D721Med (cell line): ENCODE results near the gene PEX19.

Source experiments
- DNase-seq: peaks from one replicate; pipeline ENCODE4 v3.0.0; 2011; ENCODE audit warnings: low spot score; ENCODE audit not compliant: insufficient read length
- FAIRE-seq: peaks from 2 replicates; lab custom pipeline; 2011; peaks lifted over from hg19 to GRCh38; lab: Jason Lieb, UNC
- TF ChIP-seq, protein P1 (sequence below): IDR thresholded peaks from 2 replicates; pipeline ENCODE4 v1.5.1; 2012; ENCODE audit warnings: mild to moderate bottlenecking, control low read depth; ENCODE audit not compliant: insufficient read depth; ENCODE audit errors: missing control alignments

The PEX19 gene

DNA sequence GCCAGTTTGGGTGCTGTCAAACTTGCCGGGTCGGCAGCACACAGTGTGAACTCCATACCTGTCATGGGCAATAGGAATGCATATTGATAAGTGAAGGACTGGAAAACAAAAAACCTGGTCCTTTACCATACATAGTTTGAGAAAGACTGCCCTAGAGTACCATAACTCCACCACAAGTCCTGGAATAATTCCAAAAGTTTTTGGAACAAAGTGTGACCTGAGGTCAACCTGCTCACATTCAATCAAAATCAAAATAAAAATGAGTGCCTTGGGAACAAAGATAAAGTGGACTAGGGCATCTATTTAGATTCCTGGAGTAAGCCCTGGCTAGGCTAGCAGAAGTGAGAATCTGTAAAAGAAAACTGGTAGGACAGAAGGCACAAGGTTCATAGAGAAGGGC lies 7.6 kb downstream of the PEX19 start:
- FAIRE-seq: no peak
- TF ChIP-seq, protein P1, sequence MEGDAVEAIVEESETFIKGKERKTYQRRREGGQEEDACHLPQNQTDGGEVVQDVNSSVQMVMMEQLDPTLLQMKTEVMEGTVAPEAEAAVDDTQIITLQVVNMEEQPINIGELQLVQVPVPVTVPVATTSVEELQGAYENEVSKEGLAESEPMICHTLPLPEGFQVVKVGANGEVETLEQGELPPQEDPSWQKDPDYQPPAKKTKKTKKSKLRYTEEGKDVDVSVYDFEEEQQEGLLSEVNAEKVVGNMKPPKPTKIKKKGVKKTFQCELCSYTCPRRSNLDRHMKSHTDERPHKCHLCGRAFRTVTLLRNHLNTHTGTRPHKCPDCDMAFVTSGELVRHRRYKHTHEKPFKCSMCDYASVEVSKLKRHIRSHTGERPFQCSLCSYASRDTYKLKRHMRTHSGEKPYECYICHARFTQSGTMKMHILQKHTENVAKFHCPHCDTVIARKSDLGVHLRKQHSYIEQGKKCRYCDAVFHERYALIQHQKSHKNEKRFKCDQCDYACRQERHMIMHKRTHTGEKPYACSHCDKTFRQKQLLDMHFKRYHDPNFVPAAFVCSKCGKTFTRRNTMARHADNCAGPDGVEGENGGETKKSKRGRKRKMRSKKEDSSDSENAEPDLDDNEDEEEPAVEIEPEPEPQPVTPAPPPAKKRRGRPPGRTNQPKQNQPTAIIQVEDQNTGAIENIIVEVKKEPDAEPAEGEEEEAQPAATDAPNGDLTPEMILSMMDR: no peak
- no peak for DNase-seq

DNA sequence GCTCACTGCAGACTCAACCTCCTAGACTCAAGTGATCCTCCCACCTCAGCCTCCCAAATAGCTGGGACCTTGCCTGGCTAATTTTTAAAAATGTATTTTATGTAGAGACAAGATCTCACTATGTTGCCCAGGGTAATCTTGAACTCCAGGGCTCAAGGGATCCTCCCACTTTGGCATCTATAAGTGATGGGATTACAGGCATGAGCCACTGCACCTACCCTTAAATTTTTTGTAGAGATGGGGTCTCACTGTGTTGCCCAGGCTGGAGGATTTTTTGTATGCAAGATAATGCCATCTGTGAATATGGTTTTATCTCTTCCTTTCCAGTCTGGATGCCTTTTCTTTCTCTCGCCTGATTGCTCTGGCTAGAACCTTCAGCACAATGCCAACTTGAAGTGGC lies 13.9 kb downstream of the PEX19 start:
- DNase-seq (no peak), FAIRE-seq (no peak)
- TF ChIP-seq, protein P1: no peak

DNA sequence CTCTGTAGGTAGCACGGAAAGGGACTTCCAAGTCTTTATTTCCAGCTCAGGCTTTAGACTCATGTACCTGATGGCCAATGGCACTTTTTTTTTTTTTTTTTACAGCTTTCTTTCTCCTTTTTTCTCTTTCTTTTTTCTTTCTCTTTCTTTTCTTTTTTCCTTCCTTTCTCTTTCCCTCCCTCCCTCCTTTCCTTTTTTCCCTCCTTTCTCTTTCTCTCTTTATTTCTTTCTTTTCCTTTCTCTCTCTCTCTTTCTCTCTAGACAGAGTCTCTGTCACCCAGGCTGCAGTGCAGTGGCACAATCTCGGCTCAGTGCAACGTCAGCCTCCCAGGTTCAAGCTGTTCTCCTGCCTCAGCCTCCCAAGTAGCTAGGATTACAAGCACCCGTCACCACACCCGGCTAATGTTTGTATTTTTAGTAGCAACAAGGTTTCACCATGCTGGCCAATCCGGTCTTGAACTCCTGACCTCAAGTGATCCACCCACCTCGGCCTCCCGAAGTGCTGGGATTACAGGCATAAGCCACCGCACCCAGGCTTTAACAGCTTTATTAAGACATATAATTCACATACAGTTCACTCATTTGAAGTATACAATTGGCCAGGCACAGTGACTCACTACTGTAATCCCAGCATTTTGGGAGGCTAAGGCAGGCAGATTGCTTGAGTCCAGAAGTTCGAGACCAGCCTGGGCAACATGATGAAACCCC lies 17.5 kb downstream of the PEX19 start:
- no peak for DNase-seq
- no peak for FAIRE-seq
- TF ChIP-seq, protein P1: no peak

DNA sequence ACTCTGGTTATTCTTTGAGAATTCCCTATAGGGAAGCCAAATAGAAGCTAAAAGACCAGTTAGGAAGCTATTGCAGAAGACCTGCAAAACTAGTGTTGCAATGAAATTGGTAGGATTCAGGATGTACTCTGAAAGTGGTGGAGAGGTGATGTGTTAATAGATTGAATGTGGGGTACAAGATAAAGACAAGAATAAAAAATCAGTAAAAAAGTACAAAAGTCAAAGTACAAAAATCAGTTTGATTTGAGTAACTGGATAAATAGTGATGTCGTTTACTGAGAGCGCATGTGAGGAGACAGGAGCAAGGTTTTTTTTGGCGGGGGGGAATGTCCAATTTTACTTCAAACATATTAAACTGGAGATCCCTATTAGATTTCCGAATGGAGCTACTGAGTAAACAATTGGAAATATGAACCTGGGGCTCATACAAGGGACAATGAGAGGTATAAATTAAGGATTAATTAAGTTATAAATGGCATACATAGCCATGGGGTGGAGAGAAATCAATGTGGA lies 20.1 kb downstream of the PEX19 start:
- TF ChIP-seq, protein P1: no peak
- DNase-seq (no peak), FAIRE-seq (no peak)

DNA sequence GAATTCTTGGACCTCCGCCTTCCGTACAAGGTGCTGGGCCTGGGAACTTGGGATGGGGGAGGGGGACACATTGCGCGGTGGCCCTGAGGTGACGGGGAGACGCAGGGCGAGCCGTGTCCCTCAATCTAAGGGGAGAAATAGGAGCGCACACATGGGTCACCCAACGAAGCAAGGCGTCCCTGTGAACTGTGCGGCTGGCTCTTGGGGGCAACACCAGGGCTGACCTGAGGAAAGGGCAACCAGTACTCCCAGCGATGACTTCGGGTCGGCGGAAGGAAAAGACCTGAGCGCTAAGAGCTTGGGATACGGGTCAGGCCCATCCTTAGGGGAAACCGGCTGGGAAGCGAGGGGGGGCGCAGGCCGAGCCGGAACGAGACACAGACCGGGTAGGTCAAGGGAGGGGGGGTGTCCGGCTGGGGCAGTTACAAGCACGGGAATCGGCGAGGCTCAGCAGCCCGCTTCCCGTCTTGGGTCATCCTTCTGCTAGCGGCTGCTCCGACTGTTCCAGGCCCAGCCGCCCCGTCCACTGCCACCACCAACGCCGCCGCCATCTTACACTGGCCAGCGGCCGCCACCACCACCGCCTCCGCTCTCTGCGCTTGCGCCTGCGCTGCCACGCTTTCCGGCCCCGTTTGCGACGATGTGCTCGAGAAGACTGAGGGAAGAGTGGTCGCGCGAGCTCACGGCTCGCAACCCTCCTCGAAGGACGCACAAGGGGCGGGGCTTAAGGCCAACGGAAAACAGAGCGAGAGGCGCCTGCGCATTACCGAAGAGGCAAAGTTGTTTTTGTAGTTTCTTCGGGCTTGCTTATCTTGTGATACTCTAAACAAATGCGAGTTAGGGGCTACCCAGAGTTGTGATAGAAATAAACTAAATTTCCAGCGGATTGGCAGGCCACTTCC lies 22.8 kb downstream of the PEX19 start, which contains the start of gene DCAF8:
TSS of gene DCAF8 (minus strand) at position 657 of the 902 bp plus-strand sequence. CDS start 18,541 bp downstream, outside the sequence.
- DNase-seq (peak; percentile 93), FAIRE-seq (no peak)
- TF ChIP-seq, protein P1: no peak

DNA sequence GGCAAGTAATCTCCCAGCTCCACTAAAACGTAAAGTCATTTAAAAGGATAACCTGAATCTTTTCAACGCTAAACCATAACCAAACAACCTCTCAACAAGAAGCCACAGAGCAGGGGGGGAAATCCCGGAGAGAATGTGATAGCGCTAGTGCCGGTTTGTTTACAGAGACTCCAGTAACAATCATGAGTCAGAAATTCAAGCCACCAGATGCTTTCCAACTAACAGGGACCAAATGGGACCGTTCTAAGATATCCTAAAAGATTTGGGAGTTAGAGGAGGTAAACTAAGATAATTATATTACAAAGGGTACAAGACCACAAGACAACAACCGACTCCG lies 23.4 kb downstream of the PEX19 start:
- FAIRE-seq: no peak
- TF ChIP-seq, protein P1: no peak
- DNase-seq: no peak
